Keratinocyte (primary cell): ENCODE measurements around the gene RHOBTB3. TPM values are rescaled to one million over a fixed set of nuclear protein-coding genes. Genes with fewer than 3 reads are reported as not detected.

ENCODE experiments used
- DNase-seq: peaks from one replicate; pipeline ENCODE4 v3.0.0-alpha.2; 2011; ENCODE audit warnings: low read depth, missing footprints, low spot score
- FAIRE-seq: peaks from 2 replicates; lab custom pipeline; 2011; peaks lifted over from hg19 to GRCh38; lab: Jason Lieb, UNC
- H2AFZ ChIP-seq: 2 replicates; pipeline ENCODE4 v1.6.0; 2012; ENCODE audit warnings: low read length, control low read depth, inconsistent platforms; ENCODE audit not compliant: control insufficient read depth
- H3K27ac ChIP-seq: 2 replicates; pipeline ENCODE4 v1.5.1; 2011; ENCODE audit warnings: low read length; ENCODE audit not compliant: control insufficient read depth, insufficient read depth
- H3K27me3 ChIP-seq: 3 replicates; pipeline ENCODE4 v1.6.0; 2011; ENCODE audit warnings: low read length; ENCODE audit not compliant: control insufficient read depth, insufficient read depth; ENCODE audit errors: extremely low read depth
- H3K36me3 ChIP-seq, 2 experiments: 2 replicates in 1 of 2; 3 replicates in 1 of 2; pipeline ENCODE4 v1.5.1; 2011; ENCODE audit warnings: low read length in 2 of 2, mild to moderate bottlenecking in 1 of 2; ENCODE audit not compliant: control insufficient read depth in 2 of 2, insufficient read depth in 2 of 2; ENCODE audit errors: extremely low read depth in 1 of 2
- H3K4me1 ChIP-seq: 3 replicates; pipeline ENCODE4 v1.5.1; 2011; ENCODE audit warnings: low read length; ENCODE audit not compliant: control insufficient read depth, insufficient read depth; ENCODE audit errors: extremely low read depth
- H3K4me2 ChIP-seq: 3 replicates; pipeline ENCODE4 v1.6.0; 2011; ENCODE audit warnings: low read depth, low read length; ENCODE audit not compliant: control insufficient read depth, insufficient read depth; ENCODE audit errors: extremely low read depth
- H3K4me3 ChIP-seq, 3 experiments: fragments of 200-600 bp in 1 of 3; sonication (generic) in 1 of 3; 2 replicates in 2 of 3; 3 replicates in 1 of 3; pipeline ENCODE4 v1.5.1; 2011 to 2016; ENCODE audit warnings: low read length in 3 of 3, mild to moderate bottlenecking in 3 of 3, control low read depth in 2 of 3, inconsistent platforms in 1 of 3, low read depth in 1 of 3, mixed read lengths in 1 of 3, mixed run types in 1 of 3, moderate library complexity in 1 of 3; ENCODE audit not compliant: control insufficient read depth in 2 of 3, insufficient read depth in 2 of 3; ENCODE audit errors: extremely low read depth in 1 of 3
- H3K79me2 ChIP-seq: 2 replicates; pipeline ENCODE4 v1.6.0; 2012; ENCODE audit warnings: low read length; ENCODE audit not compliant: control insufficient read depth, insufficient read depth
- H3K9ac ChIP-seq: 3 replicates; pipeline ENCODE4 v1.6.0; 2011; ENCODE audit warnings: low read length; ENCODE audit not compliant: control insufficient read depth, insufficient read depth; ENCODE audit errors: extremely low read depth
- H3K9me1 ChIP-seq: 3 replicates; pipeline ENCODE4 v1.6.0; 2011; ENCODE audit warnings: low read length; ENCODE audit not compliant: control insufficient read depth, insufficient read depth; ENCODE audit errors: extremely low read depth
- H3K9me3 ChIP-seq: 2 replicates; pipeline ENCODE4 v1.5.1; 2012; ENCODE audit warnings: low read depth, low read length; ENCODE audit not compliant: control insufficient read depth
- H4K20me1 ChIP-seq: 3 replicates; pipeline ENCODE4 v1.6.0; 2011; ENCODE audit warnings: low read length; ENCODE audit not compliant: control insufficient read depth, insufficient read depth; ENCODE audit errors: extremely low read depth
- EZH2 ChIP-seq: IDR thresholded peaks from one replicate; pipeline ENCODE4 v1.6.1; 2012; ENCODE audit warnings: inconsistent platforms, mild to moderate bottlenecking, low read length, moderate library complexity
- dilution Hi-C: fragments of 300-500 bp; cut with MboI; formaldehyde crosslinking; loops from one replicate; pipeline ENCODE4 v1.7.0; 2020; ENCODE audit warnings: low sequenced_read_pairs; ENCODE audit not compliant: extremely low pct_ligation_motif_present
- polyA plus RNA-seq, 5 experiments: library from polyadenylated mRNA; depleted of rRNA in 3 of 5; stranded (reverse) in 3 of 5; stranded (forward) in 1 of 5; unstranded in 1 of 5; fragments of >200 nt; gene quantifications; 1 replicate in 1 of 5; 2 replicates in 3 of 5; 3 replicates in 1 of 5; pipeline versions ENCODE4 v1.2.1 to v1.2.3, GENCODE V29; 2011 to 2012; ENCODE audit warnings: missing spikeins in 2 of 5, low read depth in 1 of 5, low replicate concordance in 1 of 5
- TF ChIP-seq, protein P1 (sequence below), 3 experiments: IDR thresholded peaks in 1 of 3; conservative IDR thresholded peaks in 1 of 3; optimal IDR thresholded peaks in 1 of 3; 2 replicates in 2 of 3; 3 replicates in 1 of 3; pipeline versions ENCODE3 to v1.5.1; 2011; ENCODE audit warnings: low read length in 3 of 3, mild to moderate bottlenecking in 3 of 3, moderate library complexity in 2 of 3, control low read depth in 1 of 3, inconsistent platforms in 1 of 3; ENCODE audit not compliant: insufficient read depth in 2 of 3; ENCODE audit errors: extremely low read depth in 1 of 3

RHOBTB3 gene
- polyA plus RNA-seq, 1 donor (not counting 4 experiments of a cell fraction or from before 2014, with no cell fraction given): 4.7 TPM

- FAIRE-seq (no peak), DNase-seq (no peak)
- H3K9me3 ChIP-seq: no peaks in the 10 kb centered on the region
- H3K27ac ChIP-seq: no peak overlapping the region
- no peaks in the 10 kb centered on the region for H3K79me2 ChIP-seq
- no peak overlapping the region for H2AFZ ChIP-seq
- TF ChIP-seq, protein P1, sequence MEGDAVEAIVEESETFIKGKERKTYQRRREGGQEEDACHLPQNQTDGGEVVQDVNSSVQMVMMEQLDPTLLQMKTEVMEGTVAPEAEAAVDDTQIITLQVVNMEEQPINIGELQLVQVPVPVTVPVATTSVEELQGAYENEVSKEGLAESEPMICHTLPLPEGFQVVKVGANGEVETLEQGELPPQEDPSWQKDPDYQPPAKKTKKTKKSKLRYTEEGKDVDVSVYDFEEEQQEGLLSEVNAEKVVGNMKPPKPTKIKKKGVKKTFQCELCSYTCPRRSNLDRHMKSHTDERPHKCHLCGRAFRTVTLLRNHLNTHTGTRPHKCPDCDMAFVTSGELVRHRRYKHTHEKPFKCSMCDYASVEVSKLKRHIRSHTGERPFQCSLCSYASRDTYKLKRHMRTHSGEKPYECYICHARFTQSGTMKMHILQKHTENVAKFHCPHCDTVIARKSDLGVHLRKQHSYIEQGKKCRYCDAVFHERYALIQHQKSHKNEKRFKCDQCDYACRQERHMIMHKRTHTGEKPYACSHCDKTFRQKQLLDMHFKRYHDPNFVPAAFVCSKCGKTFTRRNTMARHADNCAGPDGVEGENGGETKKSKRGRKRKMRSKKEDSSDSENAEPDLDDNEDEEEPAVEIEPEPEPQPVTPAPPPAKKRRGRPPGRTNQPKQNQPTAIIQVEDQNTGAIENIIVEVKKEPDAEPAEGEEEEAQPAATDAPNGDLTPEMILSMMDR (optimal IDR thresholded peaks at IDR 0.05 in 1 of 3, IDR thresholded peaks at IDR 0.05 in 1 of 3, conservative IDR thresholded peaks at IDR 0.05 in 1 of 3; ENCODE audit: extremely low read depth in 1 of 3, insufficient read depth in 2 of 3, low read length in 3 of 3): no peak
- TF ChIP-seq EZH2: no peak
- H3K9ac ChIP-seq: no peak overlapping the region
- no peaks in the 10 kb centered on the region for H3K36me3 ChIP-seq
- no peak overlapping the region for H3K4me2 ChIP-seq
- peaks cover 13% of the 10 kb centered on the region for H3K4me1 ChIP-seq
- H3K27me3 ChIP-seq: no peaks in the 10 kb centered on the region
- dilution Hi-C loops: no loop called here
- no peaks in the 10 kb centered on the region for H3K9me1 ChIP-seq
- H3K4me3 ChIP-seq: no peak overlapping the region
- H4K20me1 ChIP-seq: no peaks in the 10 kb centered on the region
These were observed 12.4 kb upstream of the RHOBTB3 start for GRCh38 chr5:95718738-95719137.

DNA sequence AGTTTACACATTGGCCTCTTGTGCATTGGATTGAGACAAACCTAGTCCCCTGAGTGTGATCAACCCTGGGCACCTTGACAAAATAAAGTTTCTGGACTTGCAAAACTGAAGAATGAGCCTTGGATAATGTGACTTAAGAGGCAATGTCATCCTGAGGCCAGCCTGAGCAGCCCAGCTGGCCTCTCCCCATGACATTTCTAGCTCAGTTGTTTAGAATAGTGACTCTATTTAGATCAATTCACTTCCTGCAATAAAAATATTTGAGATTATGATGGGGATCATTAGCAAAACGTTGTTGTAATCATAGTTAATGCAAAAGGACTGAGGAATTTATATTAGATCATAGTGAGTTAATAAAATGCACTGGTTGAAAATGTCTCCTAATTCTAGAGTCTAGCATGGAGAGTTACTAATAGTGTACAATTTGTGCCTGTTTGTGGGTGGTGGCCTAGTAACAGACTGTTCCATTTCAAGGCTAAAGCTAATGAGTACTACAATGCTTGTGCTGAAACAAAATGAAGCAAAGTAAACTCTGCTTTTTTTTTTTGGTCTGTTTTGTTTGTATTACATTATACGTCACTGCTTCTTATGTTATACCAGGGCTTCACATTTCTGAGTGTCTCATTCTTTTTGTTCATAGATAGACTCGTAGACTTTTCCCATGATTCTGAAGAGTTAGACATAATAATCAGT lies 10.9 kb upstream of the RHOBTB3 start:
- no peak overlapping the region for H3K4me2 ChIP-seq
- H3K36me3 ChIP-seq: no peaks in the 10 kb centered on the region
- dilution Hi-C loops: no loop called here
- DNase-seq (no peak), FAIRE-seq (no peak)
- H3K9me3 ChIP-seq: no peaks in the 10 kb centered on the region
- TF ChIP-seq, protein P1 (optimal IDR thresholded peaks at IDR 0.05 in 1 of 3, IDR thresholded peaks at IDR 0.05 in 1 of 3, conservative IDR thresholded peaks at IDR 0.05 in 1 of 3; ENCODE audit: extremely low read depth in 1 of 3, insufficient read depth in 2 of 3, low read length in 3 of 3): no peak
- TF ChIP-seq EZH2: no peak
- peaks cover 11% of the 10 kb centered on the region for H3K4me1 ChIP-seq
- no peak overlapping the region for H3K9ac ChIP-seq
- no peak overlapping the region for H3K4me3 ChIP-seq
- no peaks in the 10 kb centered on the region for H3K9me1 ChIP-seq
- H2AFZ ChIP-seq: no peak overlapping the region
- H4K20me1 ChIP-seq: no peaks in the 10 kb centered on the region
- H3K27ac ChIP-seq: no peak overlapping the region
- no peaks in the 10 kb centered on the region for H3K79me2 ChIP-seq
- H3K27me3 ChIP-seq: no peaks in the 10 kb centered on the region
